H1 (cell line): ENCODE results near the gene ARMH1. TPM values are rescaled to one million over a fixed set of nuclear protein-coding genes. Genes with fewer than 3 reads are reported as not detected.

Experiments
- CTCF ChIA-PET: fragments of 300-600 bp; sonication (Branson Sonifier 250); formaldehyde crosslinking; loops from one replicate; lab custom pipeline; 2021; ENCODE audit not compliant: partially characterized antibody; lab: Charles Lee
- POLR2A ChIA-PET: fragments of 300-600 bp; sonication (Branson Sonifier 250); formaldehyde crosslinking; loops from one replicate; lab custom pipeline; 2021; ENCODE audit warnings: inconsistent platforms; ENCODE audit not compliant: partially characterized antibody; lab: Charles Lee
- DNase-seq, 2 experiments: peaks; one replicate each; pipeline versions ENCODE4 v3.0.0 to v3.0.0-alpha.2; 2010 to 2022; ENCODE audit warnings: low spot score in 2 of 2, low read depth in 1 of 2, mixed read lengths in 1 of 2
- FAIRE-seq: peaks from 2 replicates; lab custom pipeline; 2011; peaks lifted over from hg19 to GRCh38; lab: Jason Lieb, UNC
- H2AFZ ChIP-seq: 2 replicates; pipeline ENCODE4 v1.8.1; 2012; ENCODE audit warnings: low read length, inconsistent platforms
- H2AK5ac ChIP-seq: 2 replicates; pipeline ENCODE4 v1.6.1; 2013; ENCODE audit warnings: low read depth, low read length
- H2BK120ac ChIP-seq: replicated peaks from 2 replicates; pipeline ENCODE3; 2013; ENCODE audit warnings: low read depth, low read length, inconsistent platforms
- H2BK12ac ChIP-seq: 2 replicates; pipeline ENCODE4 v1.6.1; 2013; ENCODE audit warnings: low read depth, low read length
- H2BK15ac ChIP-seq: 2 replicates; pipeline ENCODE4 v1.6.1; 2013; ENCODE audit warnings: low read length
- H2BK20ac ChIP-seq: 2 replicates; pipeline ENCODE4 v1.6.1; 2013; ENCODE audit warnings: low read length
- H2BK5ac ChIP-seq: 2 replicates; pipeline ENCODE4 v1.6.1; 2013; ENCODE audit warnings: low read depth, low read length
- H3K14ac ChIP-seq: 2 replicates; pipeline ENCODE4 v1.6.1; 2013; ENCODE audit warnings: inconsistent platforms; ENCODE audit not compliant: insufficient read length
- H3K18ac ChIP-seq: 2 replicates; pipeline ENCODE4 v1.6.1; 2013; ENCODE audit warnings: low read length; ENCODE audit errors: extremely low read depth
- H3K23ac ChIP-seq: 2 replicates; pipeline ENCODE4 v1.6.1; 2013; ENCODE audit warnings: inconsistent platforms; ENCODE audit not compliant: insufficient read length
- H3K23me2 ChIP-seq: 2 replicates; pipeline ENCODE4 v1.6.1; 2013; ENCODE audit warnings: low read depth, low read length
- H3K27ac ChIP-seq: 2 replicates; pipeline ENCODE4 v1.6.1; 2011; ENCODE audit warnings: low read depth, low read length, inconsistent platforms
- H3K27me3 ChIP-seq, 4 experiments: replicated peaks in 1 of 4; 1 replicate in 1 of 4; 2 replicates in 3 of 4; pipeline versions ENCODE4 v1.6.1 to v1.8.1; 2011 to 2013; ENCODE audit warnings: low read length in 3 of 4, mild to moderate bottlenecking in 3 of 4, inconsistent platforms in 2 of 4, mixed read lengths in 2 of 4, moderate library complexity in 1 of 4; ENCODE audit not compliant: control insufficient read depth in 3 of 4, insufficient read depth in 3 of 4; ENCODE audit errors: extremely low read depth in 1 of 4
- H3K36me3 ChIP-seq, 4 experiments: 2 replicates each; pipeline versions ENCODE4 v1.6.1 to v1.8.1; 2011 to 2013; ENCODE audit warnings: mild to moderate bottlenecking in 4 of 4, low read length in 3 of 4, moderate library complexity in 2 of 4, control low read depth in 1 of 4, inconsistent platforms in 1 of 4; ENCODE audit not compliant: insufficient read depth in 4 of 4, control insufficient read depth in 2 of 4
- H3K4ac ChIP-seq: replicated peaks from 2 replicates; pipeline ENCODE3; 2013; ENCODE audit warnings: low read length, low read depth, mixed read lengths, inconsistent platforms; ENCODE audit not compliant: insufficient read length
- H3K4me1 ChIP-seq, 4 experiments: replicated peaks in 1 of 4; 1 replicate in 1 of 4; 2 replicates in 3 of 4; pipeline versions ENCODE4 v1.6.1 to v1.8.1; 2011 to 2013; ENCODE audit warnings: low read length in 3 of 4, inconsistent platforms in 2 of 4, mixed read lengths in 1 of 4; ENCODE audit not compliant: insufficient read depth in 4 of 4, control insufficient read depth in 3 of 4
- H3K4me2 ChIP-seq, 2 experiments: 2 replicates each; pipeline versions ENCODE4 v1.6.1 to v1.8.1; 2011 to 2013; ENCODE audit warnings: low read depth in 2 of 2, low read length in 2 of 2, control low read depth in 1 of 2, inconsistent platforms in 1 of 2, mild to moderate bottlenecking in 1 of 2; ENCODE audit not compliant: insufficient read depth in 1 of 2
- H3K4me3 ChIP-seq, 4 experiments: fragments of 200-600, 300-600 bp in 1 of 4; sonication (generic), shearing (Covaris generic), sonication (Bioruptor Twin) in 1 of 4; 2 replicates each; pipeline versions ENCODE4 v1.5.1 to v1.8.1; 2011 to 2016; ENCODE audit warnings: low read length in 4 of 4, low read depth in 3 of 4, control low read depth in 2 of 4, inconsistent platforms in 2 of 4, mild to moderate bottlenecking in 2 of 4, mixed read lengths in 1 of 4, moderate library complexity in 1 of 4; ENCODE audit not compliant: insufficient read depth in 2 of 4; ENCODE audit errors: extremely low read depth in 1 of 4
- H3K56ac ChIP-seq: replicated peaks from 2 replicates; pipeline ENCODE3; 2013; ENCODE audit warnings: low read depth, mild to moderate bottlenecking, mixed read lengths, low read length, inconsistent platforms; ENCODE audit not compliant: insufficient read length
- H3K79me1 ChIP-seq: 2 replicates; pipeline ENCODE4 v1.6.1; 2013; ENCODE audit warnings: low read depth, low read length, control low read depth
- H3K79me2 ChIP-seq, 2 experiments: 2 replicates each; pipeline versions ENCODE4 v1.6.1 to v1.8.1; 2012 to 2013; ENCODE audit warnings: low read length in 2 of 2, mild to moderate bottlenecking in 2 of 2, inconsistent platforms in 1 of 2; ENCODE audit not compliant: insufficient read depth in 2 of 2, control insufficient read depth in 1 of 2
- H3K9ac ChIP-seq, 4 experiments: replicated peaks in 1 of 4; 1 replicate in 1 of 4; 2 replicates in 3 of 4; pipeline versions ENCODE4 v1.6.1 to v1.8.1; 2011 to 2013; ENCODE audit warnings: low read depth in 3 of 4, low read length in 3 of 4, control low read depth in 2 of 4, mild to moderate bottlenecking in 2 of 4, moderate library complexity in 2 of 4, inconsistent platforms in 1 of 4; ENCODE audit errors: extremely low read depth in 1 of 4
- H3K9me3 ChIP-seq, 2 experiments: 2 replicates each; pipeline versions ENCODE4 v1.6.1 to v1.8.1; 2012 to 2013; ENCODE audit warnings: mild to moderate bottlenecking in 2 of 2, moderate library complexity in 2 of 2, control low read depth in 1 of 2, inconsistent platforms in 1 of 2, low read depth in 1 of 2, low read length in 1 of 2, mixed read lengths in 1 of 2; ENCODE audit not compliant: insufficient read depth in 2 of 2
- H4K20me1 ChIP-seq, 2 experiments: replicated peaks in 1 of 2; 2 replicates each; pipeline versions ENCODE3 to v1.8.1; 2011 to 2013; ENCODE audit warnings: inconsistent platforms in 2 of 2, low read length in 2 of 2, mild to moderate bottlenecking in 1 of 2; ENCODE audit not compliant: insufficient read depth in 2 of 2, control insufficient read depth in 1 of 2
- H4K5ac ChIP-seq: 2 replicates; pipeline ENCODE4 v1.6.1; 2013; ENCODE audit warnings: low read length, low read depth, mixed read lengths, inconsistent platforms; ENCODE audit not compliant: insufficient read length
- H4K8ac ChIP-seq: 2 replicates; pipeline ENCODE4 v1.8.0; 2013; ENCODE audit warnings: mild to moderate bottlenecking, moderate library complexity, low read length, inconsistent platforms; ENCODE audit not compliant: insufficient read depth; ENCODE audit errors: extremely low read depth
- H4K91ac ChIP-seq: replicated peaks from 2 replicates; pipeline ENCODE3; 2013; ENCODE audit warnings: low read length, mixed read lengths, inconsistent platforms; ENCODE audit not compliant: insufficient read length
- ASH2L ChIP-seq: fragments of 200-600, 300-600 bp; sonication (generic); IDR thresholded peaks from one replicate; pipeline ENCODE4 v1.7.1; 2017; ENCODE audit warnings: low read length
- CHD1 ChIP-seq: IDR thresholded peaks from 2 replicates; pipeline ENCODE4 v1.6.1; 2012; ENCODE audit warnings: low read depth, low read length, improper control_type of control experiment
- CHD2 ChIP-seq: IDR thresholded peaks from 2 replicates; pipeline ENCODE4 v1.6.1; 2012; ENCODE audit warnings: low read length, improper control_type of control experiment
- KDM1A ChIP-seq: fragments of 200-600, 300-600 bp; sonication (generic); IDR thresholded peaks from 2 replicates; pipeline ENCODE4 v1.7.1; 2016; ENCODE audit warnings: mild to moderate bottlenecking, low read length, borderline replicate concordance
- NANOG ChIP-seq: IDR thresholded peaks from 2 replicates; pipeline ENCODE4 v1.6.1; 2011; ENCODE audit warnings: low read length, low read depth, mild to moderate bottlenecking, inconsistent platforms; ENCODE audit not compliant: insufficient read depth, poor library complexity, severe bottlenecking
- POLR2AphosphoS5 ChIP-seq: IDR thresholded peaks from 2 replicates; pipeline ENCODE4 v1.6.1; 2011; ENCODE audit warnings: low read depth, low read length
- RBBP5 ChIP-seq: IDR thresholded peaks from 2 replicates; pipeline ENCODE4 v1.7.1; 2012; ENCODE audit warnings: low read depth, mild to moderate bottlenecking, inconsistent platforms, low read length, moderate library complexity, borderline replicate concordance
- SP4 ChIP-seq: IDR thresholded peaks from 2 replicates; pipeline ENCODE4 v1.6.1; 2012; ENCODE audit warnings: low read length, inconsistent platforms
- TEAD4 ChIP-seq: IDR thresholded peaks from 2 replicates; pipeline ENCODE4 v1.6.1; 2012; ENCODE audit warnings: low read depth, low read length, inconsistent platforms, mixed read lengths
- WGBS, 2 experiments: shearing (Covaris generic) in 1 of 2; methylation state at CpG; one replicate each; pipeline versions ENCODE4 v1.1.6 to v1.1.7; 2013 to 2015; ENCODE audit warnings: low lambda C conversion rate in 2 of 2, mixed read lengths in 2 of 2, inconsistent platforms in 1 of 2, low coverage in 1 of 2, missing lambda C conversion rate in 1 of 2; ENCODE audit not compliant: insufficient replicate concordance in 2 of 2, insufficient coverage in 1 of 2, insufficient read length in 1 of 2; ENCODE audit errors: extremely low coverage in 1 of 2, missing lambda C conversion rate in 1 of 2; 5-methylcytosine and 5-hydroxymethylcytosine counted together
- polyA plus RNA-seq, 7 experiments: library from polyadenylated mRNA; depleted of rRNA in 3 of 7; stranded (reverse) in 5 of 7; unstranded in 2 of 7; fragments of >200 nt in 5 of 7; fragments of 200-250 nt in 2 of 7; gene quantifications; 1 replicate in 5 of 7; 2 replicates in 1 of 7; 4 replicates in 1 of 7; pipeline versions ENCODE4 v1.2.1 to v1.2.3, GENCODE V29; 2011 to 2013; ENCODE audit warnings: missing spikeins in 2 of 7, mixed read lengths in 2 of 7
- total RNA-seq: library from RNA; stranded (reverse); fragmentation: NEBNext Ultra II Directional; extraction: Animal tissue kit (Norgen Biotek cat#: 25700); gene quantifications from 2 replicates; pipeline ENCODE4 v1.2.1, GENCODE V29; 2021

ARMH1 gene
- total and polyA plus RNA-seq, 2 of the 8 experiments (the other 6 are each of a cell fraction or from before 2014, with no cell fraction given) = 0.82 to 0.85 TPM

DNA sequence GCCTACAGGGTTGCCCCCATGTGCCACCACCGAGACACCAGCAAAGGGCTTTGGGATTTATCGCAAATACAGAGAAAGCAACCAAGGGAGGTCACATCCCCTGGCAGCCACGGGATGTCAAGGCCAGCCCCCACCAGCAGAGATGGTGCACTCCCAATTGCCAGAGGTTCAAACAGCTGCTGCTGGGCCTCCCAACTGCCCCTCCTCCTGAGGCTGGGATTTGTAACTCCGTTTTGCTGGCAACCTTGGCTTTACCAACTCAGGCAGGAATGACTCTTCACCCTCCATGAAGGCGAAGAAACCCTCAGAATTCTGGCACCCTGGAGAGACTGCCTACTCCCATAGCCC, 11.9 kb upstream of the ARMH1 start:
- no peak overlapping the region for H2AFZ ChIP-seq
- H3K4me3 ChIP-seq = no peak overlapping the region
- H3K23me2 ChIP-seq = no peaks in the 10 kb centered on the region
- no peak overlapping the region for H3K4me2 ChIP-seq
- WGBS, 2 experiments = 84% methylated on average over 5 of the region's 5 CpGs; no CpG with 5 or more reads in 1 of the 2 experiments
- no peak overlapping the region for H3K23ac ChIP-seq
- no peak overlapping the region for H2AK5ac ChIP-seq
- H3K14ac ChIP-seq = no peak overlapping the region
- H4K91ac ChIP-seq = no peak overlapping the region
- H3K27ac ChIP-seq = no peak overlapping the region
- ChIA-PET CTCF (interaction anchor here (1.0 to 7.6 kb wide), 5 partner anchors 11 to 53 kb away, joined by 3 to 45 read pairs (median 4); no protein-coding TSS in a partner anchor), POLR2A (interaction anchor here (0.6 to 2.9 kb wide), 5 partner anchors 10 to 68 kb away, joined by 3 to 14 read pairs (median 9); partner anchors contain the start of gene RNU5D-1)
- TF ChIP-seq TEAD4 = no peak
- TF ChIP-seq NANOG = no peak
- no peak for TF ChIP-seq RBBP5
- no peak for TF ChIP-seq POLR2AphosphoS5
- no peak for TF ChIP-seq ASH2L
- no peak for TF ChIP-seq KDM1A
- TF ChIP-seq SP4 = no peak
- TF ChIP-seq CHD2 = no peak
- no peak for TF ChIP-seq CHD1
- no peak overlapping the region for H3K4ac ChIP-seq
- no peak overlapping the region for H3K9ac ChIP-seq
- no peaks in the 10 kb centered on the region; a peak in 2 of 7 replicates for H3K4me1 ChIP-seq
- H3K56ac ChIP-seq = no peak overlapping the region
- H3K27me3 ChIP-seq = no peaks in the 10 kb centered on the region
- H2BK15ac ChIP-seq = no peak overlapping the region
- no peak overlapping the region for H2BK12ac ChIP-seq
- H2BK20ac ChIP-seq = no peak overlapping the region
- H3K79me2 ChIP-seq = no peaks in the 10 kb centered on the region
- H3K79me1 ChIP-seq = no peaks in the 10 kb centered on the region
- FAIRE-seq (no peak), DNase-seq (no peak)
- no peak overlapping the region for H3K18ac ChIP-seq
- H3K36me3 ChIP-seq = no peaks in the 10 kb centered on the region
- no peak overlapping the region for H2BK120ac ChIP-seq
- H4K20me1 ChIP-seq = no peaks in the 10 kb centered on the region
- no peak overlapping the region for H4K5ac ChIP-seq
- H2BK5ac ChIP-seq = no peak overlapping the region
- no peaks in the 10 kb centered on the region for H3K9me3 ChIP-seq
- H4K8ac ChIP-seq = no peak overlapping the region
